NCI-H1436 treated with DMSO at 0.1 percent for 48 hours (cell line): ENCODE measurements around the gene ALDOB.
"Not testable (repeated sequence)": the region's sequence is repeated elsewhere in the genome, so short reads cannot be mapped to it uniquely, and the experiment has no call there.

Experiments
- DNase-seq: peaks from one replicate; lab custom pipeline; 2025; lab: John Stamatoyannopoulos, UW

ALDOB gene

DNA sequence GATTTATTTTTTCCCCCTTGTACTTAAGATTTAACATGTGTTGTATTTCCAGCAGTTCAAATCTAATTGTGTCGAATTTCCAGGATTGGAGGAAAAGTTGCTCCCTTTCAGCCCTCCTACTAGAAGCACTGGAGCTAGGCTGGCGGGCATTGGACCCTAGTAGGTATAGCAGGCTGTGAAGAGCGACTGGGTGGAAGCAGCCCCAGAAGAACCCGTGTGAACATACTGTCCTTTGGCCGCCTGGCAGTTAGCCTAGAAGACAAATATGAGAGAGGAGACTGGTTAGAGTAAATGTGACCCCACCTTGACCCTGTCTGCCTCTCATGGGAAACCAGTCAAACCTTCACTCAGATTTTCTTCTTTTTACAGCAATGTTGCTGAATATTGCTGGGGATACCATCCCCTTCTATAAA is 13.9 kb downstream of the ALDOB start:
- no peak for DNase-seq

DNA sequence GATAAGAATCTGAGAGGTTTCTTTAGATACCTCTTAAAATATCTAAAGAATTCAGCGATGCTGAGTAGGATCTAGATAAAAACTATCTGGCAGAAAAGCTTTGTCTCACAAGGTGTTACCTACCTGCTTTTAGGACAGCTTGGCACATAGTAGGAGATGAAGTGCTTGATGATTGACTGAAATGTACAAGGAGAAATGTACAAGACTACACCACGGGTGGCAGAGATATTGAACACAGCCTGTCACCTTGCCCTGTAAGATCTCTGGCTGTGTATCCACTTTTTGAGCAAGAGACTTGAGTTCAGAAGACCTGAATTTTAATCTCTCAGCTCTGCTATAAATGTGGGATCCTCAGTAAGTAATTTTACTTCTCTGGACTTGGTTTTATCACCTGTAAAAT is 15.7 kb downstream of the ALDOB start:
- no peak for DNase-seq

DNA sequence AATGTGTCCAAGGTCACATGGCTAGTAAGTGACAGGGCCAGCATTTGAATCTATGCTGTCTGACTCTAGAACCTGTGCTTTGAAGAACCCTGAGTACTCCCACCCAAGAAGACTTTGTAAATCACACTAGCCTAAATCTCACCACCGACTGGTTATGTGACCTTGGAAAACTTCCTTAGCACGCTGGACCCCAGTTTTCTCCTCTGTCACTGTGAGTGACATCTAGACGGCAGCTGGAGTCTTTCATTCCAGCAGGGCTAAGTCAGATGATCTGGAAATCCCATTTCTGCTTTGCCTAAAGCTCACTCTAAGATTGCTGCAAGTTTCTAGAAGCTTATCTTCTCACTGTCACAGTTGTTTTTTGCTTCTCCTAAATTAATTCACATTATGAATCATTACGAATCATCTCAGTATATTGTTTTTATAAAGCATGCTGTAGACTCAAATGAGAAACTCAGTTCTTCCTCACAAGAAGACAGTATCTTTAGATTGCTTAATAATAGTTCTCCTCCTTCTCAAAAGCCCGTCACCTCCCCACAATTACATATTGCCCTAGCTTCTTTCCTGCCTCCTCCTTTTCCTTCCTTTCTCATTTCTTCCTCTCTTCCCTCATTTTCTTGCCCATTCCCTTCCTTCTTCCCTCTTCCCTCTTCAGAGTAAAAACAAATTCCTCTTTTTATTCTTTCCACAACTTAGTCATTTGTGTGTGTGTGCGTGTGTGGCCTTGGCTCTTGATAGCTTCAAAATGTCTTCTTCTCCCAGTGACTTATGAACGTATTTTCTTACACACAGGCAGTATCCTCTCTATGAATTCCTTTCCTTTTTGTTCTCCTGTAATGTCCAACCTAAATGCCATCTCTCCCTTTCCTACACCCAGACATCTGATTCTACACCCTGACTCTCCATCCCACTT is 16.8 kb downstream of the ALDOB start:
- no peak for DNase-seq

DNA sequence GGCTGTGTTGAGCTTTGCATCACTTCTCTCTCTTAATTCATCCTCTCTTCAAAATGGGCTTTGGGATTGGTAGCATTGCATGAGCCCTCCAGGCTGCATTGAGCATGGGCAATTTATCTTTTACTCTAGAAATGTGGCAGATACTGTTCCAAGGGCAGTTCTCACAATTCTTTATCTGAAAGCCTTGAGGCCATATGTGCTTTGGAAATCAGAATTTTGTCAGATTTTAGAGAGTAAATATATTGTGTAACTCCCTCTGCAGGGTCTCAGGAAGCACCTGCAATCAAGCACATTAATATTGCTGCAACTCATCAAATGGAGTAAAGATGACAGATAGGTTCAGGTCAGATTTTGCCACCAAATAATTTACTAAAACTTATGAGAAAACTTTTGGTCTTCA is 17.6 kb downstream of the ALDOB start:
- DNase-seq, result no peak

DNA sequence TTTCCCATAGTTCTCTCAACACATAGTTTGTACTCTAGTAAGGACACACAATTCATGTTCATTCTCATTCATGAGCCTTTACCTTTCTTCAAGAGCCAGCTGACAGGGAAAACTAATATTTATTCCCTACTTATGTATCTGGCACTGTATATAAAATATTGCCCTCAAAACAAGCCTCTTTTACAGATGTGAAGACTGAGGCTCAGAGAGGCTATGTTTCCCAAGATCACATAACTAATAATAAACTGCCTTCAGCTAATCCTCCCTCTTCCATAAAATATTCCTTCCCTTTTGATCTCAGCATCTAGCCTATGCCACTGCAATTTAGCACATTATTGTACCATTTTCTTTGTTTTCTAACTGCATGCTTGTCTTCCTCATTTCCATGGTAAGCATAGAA is 18.2 kb downstream of the ALDOB start:
- DNase-seq, result no peak

DNA sequence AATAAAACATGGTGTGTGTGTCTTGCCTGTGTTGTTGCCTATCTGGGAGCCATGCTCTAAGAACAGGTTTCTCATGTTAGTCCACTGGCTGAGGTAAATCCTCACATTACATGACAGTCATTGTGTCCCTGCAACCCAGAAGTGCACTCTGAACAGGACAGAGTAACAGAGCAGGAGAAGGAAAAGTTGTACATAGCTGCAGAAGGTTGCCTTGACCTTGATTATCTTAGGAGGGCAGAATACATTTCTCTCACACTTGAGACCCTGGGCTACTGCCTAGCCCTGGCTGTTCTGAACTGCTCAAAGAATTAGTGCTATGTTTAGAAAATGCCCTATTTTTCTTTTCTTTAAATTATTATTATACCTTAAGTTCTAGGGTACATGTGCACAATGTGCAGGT is 20.0 kb downstream of the ALDOB start:
- no peak for DNase-seq

DNA sequence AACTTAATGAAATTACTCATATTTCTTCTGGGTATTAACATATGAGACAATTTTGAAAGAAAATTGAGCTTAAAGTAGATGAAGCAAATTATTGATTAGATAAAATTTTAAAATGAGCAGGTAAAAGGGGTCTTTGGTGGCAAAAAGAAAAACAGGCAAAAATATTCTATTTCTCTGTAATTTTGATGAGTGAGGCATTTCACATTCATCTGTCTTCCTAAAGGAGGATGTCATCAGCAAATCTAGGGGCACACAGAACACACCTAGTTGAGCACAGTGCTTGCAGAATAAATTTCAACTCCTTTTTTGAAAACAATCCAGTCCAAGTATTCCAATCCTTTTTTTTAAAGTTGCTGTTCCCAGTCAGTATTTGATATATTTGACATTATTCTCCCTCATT is 20.7 kb downstream of the ALDOB start:
- DNase-seq, result no peak

DNA sequence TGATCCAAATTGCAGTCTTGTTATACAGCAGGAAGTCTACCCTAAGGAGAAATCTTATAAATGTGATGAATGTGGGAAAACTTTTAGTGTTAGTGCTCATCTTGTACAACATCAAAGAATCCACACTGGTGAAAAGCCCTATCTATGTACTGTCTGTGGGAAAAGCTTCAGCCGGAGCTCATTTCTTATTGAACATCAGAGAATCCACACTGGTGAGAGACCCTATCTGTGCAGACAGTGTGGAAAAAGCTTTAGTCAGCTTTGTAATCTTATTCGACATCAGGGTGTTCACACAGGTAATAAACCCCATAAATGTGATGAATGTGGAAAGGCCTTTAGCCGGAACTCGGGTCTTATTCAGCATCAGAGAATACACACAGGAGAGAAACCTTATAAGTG is 26.5 kb downstream of the ALDOB start:
- no peak for DNase-seq

DNA sequence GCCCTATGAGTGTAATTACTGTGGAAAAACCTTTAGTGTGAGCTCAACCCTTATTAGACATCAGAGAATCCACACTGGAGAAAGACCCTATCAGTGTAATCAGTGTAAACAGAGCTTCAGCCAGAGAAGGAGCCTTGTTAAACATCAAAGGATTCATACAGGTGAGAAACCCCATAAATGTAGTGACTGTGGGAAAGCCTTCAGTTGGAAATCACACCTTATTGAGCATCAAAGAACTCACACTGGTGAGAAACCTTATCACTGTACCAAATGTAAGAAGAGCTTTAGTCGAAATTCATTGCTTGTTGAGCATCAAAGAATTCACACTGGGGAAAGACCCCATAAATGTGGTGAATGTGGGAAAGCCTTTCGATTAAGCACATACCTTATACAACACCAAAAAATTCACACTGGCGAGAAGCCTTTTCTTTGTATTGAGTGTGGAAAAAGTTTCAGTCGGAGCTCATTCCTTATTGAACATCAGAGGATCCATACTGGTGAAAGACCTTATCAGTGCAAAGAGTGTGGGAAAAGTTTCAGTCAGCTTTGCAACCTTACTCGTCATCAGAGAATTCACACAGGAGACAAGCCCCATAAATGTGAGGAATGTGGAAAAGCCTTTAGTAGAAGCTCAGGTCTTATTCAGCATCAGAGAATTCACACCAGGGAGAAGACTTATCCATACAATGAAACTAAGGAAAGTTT is 27.0 kb downstream of the ALDOB start:
- no peak for DNase-seq

DNA sequence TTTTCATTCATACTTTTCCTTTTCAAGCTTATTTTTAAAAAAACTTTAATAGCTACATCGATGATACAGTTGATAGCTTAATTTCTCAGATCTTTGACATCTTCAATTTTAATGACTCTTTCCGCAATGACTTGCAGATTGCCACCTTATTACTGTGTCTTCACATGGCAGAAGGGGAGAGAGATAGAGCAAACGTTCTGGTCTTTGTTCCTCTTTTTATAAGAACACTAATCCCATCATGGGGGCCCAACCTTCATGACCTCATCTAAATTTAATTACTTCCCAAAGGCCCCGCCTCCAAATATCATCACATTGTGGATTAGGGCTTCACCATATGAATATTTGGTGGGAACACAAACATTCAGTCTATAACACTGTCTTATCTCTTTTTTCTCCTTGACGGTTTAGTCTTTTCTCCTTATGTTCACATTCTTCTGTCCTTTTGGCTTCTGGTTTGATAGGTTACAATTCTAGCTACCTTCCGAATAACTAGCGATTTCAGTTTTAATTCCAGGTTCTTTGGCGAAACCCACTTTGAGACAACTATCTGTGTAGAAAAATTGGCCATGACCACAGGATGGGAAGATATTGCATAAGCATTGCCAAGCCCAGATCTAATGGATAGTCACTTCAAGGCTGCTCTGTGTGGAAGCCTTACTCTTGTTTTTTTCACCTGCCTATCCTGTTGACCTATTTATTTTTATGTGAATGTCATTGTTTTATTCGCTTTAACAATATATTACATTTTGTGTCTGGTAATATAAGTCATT is 31.9 kb downstream of the ALDOB start:
- DNase-seq, result no peak

DNA sequence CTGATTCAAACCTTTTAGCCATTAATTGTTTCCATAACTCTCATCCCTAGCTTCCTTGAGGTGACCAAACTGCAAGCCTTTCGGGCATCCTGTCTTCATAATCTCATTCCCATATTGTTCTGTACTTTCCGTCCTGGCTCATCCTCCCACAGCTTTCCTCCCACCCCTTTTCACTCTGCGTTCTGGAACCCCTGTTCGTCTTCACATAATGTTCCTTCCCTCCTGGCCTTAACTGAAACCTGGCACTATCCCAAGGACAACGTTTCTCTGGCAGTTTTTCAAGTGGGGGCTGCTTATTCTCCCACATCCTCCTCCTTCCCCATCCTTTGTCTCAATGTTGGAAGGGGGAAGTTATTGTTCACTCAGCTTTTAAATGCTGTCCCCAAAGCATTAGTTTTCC is 35.5 kb downstream of the ALDOB start:
- DNase-seq, result no peak

DNA sequence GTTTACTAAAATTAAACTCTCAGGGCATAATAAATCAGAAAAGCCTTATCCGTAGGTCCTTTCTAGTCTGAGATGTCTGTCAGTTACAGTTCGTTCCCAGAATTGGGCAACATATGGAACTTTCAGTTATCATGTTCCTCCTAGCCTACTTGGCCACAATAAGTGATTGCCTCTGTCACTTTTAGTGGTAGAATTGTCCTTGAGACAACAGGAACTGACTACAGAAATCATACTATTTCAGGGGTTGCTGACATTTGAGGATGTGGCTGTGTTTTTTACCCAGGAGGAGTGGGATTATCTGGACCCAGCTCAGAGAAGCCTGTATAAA is 36.0 kb downstream of the ALDOB start:
- no peak for DNase-seq

DNA sequence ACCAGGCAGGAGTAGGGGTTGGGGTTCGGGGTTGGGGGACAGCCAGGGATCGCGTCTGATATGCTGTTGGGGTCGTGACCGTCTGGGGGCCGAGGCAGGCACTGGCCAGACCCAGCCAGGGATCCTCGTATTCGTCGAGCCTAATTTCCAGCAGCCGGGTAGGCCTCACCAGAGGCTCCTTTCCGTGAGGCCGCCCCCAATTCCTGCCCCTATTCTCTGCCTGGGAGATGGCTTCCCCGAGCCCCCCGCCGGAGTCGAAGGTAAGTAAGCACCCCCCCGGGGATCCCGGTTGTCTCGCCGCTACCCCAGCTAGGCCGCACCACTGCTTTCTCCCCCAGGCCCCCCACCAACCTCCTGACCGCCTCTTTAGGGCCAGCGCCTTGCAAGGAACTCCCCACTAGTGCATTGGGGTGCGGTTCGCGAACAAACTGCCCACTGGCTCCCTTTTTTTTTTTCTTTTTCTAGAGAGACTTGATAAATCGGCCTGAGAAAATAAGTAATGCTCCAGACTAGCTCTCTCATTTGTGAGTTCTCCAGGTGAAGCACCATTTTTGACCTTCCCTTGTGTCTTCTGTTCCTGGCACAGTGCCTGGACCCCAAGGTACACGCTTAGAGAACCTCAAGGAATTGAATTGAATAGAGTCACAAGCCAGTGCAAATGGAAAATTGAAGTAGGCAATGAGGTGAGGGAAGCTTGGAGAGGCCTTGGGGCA is 36.5 kb downstream of the ALDOB start:
- no peak for DNase-seq

DNA sequence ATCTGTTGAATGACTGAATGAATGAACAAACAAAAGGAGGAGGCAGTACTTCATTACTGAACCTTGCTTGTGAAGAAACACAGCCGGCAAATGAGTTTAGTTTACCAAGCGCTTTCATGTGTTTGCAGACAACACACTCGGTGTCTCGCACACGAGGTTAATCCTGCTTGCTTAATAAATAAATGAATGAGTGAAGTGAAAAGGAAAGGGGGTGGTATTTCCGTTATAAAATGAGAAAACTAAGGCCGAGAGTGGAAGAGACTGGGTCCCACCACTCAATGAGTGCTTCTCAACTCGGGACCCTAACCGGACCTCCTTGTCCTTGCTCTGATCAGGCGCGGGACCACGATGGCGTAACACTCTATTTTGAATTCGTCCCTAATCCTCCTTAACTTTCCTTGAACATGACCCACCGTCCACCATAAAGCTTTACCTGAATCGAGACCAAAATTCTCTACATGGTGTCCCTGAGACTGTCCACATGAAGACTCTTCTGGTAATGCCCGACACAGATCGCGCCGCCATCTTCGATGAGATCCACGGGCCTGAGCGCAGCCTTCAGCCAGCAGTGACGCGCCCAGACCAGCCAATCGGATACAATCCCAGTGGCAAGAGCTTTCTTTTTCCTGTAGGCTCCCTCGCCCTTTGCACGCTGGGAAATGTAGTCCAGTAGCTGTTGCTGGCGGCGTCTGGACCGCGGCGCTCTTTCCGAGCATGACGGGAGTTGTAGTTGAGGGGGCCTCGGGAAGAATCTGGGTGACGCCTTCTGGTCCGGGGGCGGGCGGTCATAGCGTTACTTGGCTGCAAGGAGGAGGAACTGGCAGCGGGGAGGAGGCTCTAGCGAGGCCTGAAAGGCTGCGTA is 37.3 kb downstream of the ALDOB start, which contains the start of the genes MRPL50 and ZNF189:
TSS of gene MRPL50 (minus strand) at position 551 of the 862 bp plus-strand sequence. CDS start at position 525, 26 bp downstream.
TSS of gene ZNF189 (plus strand) at position 784 of the 862 bp plus-strand sequence. CDS start 306 bp downstream, outside the sequence.
- peak; percentile 92 for DNase-seq

DNA sequence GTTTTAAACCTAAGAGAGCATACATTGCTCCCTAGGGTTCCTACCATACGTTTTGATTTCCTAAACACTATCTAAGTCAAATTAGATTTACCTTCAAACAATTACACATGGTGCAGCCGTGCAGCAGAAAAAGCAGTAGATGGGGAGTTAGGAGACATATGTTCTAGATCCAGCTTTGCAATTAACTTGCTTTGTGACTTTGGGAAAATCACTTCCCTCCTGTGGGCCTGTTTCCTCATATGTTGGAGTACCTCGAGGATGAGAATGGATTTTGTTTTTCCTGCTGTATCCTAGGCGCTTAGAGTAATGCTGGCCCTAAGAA is 37.9 kb downstream of the ALDOB start:
- no peak for DNase-seq

DNA sequence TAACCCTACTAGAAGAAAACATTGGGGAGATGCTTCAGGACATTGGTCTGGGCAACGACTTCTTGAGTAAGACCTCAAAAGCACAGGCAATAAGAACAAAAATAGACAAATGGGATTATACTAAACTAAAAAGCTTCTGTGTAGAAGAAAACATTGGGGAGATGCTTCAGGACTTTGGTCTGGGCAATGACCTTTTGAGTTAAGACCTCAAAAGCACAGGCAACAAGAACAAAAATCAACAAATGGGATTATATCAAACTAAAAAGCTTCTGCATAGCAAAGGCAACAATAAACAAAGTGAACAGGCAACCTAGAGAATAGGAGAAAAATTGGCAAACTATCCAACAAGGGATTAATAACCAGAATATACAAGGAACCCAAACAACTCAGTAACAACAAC is 40.9 kb downstream of the ALDOB start:
- no peak for DNase-seq

DNA sequence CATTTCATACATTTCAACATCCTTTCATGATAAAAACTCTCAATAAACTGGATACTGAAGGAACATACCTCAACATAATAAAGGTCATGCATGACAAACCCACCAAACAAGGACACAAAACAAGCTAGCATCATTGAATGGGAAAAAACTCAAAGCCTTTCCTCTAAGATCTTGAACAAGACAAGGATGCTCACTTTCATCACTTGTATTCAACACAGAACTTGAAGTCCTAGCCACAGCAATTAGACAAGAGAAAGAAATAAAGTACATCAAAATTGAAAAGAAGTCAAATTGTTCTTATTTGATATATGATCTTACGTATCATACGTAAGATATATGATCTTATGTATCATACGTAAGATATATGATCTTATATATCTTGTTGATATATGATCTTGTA is 42.4 kb downstream of the ALDOB start:
- DNase-seq, result no peak

DNA sequence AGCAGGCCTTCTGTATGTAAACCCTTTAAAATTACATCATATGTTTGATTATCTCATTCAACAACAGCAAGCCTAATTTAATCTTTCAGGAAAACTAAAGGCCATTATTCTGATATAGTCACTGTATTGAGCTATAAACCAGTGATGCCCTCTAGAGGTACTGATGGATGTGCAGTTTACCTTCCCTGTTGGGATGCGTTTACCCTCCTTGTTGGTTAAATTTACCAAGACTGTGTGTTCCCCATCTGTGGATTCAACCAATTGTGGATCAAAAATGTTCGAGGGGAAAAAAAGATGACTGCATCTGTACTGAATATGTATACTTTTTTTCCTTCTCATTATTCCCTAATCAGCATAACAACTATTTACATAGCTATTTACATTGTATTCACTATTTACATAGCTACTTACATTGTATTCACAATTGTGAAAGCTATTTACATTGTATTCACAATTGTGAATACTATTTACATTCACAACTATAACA is 47.0 kb downstream of the ALDOB start:
- no peak for DNase-seq

DNA sequence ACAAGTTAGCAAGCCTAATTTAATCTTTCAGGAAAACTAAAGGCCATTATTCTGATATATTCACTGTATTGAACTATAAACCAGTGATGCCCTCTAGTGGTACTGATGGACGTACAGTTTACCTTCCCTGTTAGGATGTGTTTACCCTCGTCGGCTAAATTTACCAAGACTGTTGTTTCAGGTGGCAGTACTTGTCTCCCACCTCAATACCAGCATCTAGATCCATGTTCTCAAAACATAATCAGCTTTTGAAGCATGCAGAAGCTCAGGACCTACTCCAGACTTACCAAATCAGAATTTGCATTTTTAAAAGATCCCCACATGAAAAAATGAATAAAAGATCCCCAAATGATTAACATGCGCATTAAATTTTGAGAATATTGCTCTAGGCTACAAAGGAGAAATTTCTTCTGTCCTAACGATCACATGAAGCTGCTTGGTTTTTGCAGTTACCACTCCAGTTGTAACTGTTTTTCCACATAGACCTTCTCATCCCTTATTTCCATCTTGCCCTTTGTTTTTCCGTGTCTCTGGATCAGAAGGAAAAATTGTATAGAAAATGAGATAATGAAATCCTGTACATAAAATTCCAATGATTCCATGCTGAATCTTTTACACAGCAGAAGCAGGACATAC is 47.6 kb downstream of the ALDOB start:
- peak; percentile 55 for DNase-seq

DNA sequence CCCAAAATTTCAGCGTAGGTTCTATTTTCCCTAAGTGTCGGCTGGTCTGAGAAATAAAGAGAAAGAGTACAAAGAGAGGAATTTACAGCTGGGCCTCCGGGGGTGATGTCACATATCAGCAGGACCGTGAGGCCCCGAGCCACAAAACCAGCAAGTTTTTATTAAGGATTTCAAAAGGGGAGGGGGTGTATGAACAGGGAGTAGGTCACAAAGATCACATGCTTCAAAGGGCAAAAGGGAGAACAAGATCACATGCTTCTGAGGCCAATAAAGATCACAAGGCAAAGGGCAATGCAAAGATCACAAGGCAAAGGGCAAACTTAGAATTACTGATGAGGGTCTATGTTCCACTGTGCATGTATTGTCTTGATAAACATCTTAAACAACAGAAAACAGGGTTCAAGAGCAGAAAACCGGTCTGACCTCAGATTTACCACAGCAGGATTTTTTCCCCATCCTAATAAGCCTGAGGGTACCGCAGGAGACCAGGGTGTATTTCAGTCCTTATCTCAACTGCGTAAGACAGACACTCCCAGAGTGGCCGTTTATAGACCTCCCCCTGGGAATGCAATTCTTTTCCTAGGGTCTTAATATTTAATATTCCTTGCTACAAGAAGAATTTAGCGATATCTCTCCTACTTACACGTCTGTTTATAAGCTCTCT is 50.6 kb downstream of the ALDOB start, which contains the start of gene BAAT:
TSS of gene BAAT (minus strand) at position 134 of the 664 bp plus-strand sequence. CDS start 13,602 bp downstream, outside the sequence.
- not testable (repeated sequence) for DNase-seq
